Kidney (tissue), 14 donors: ENCODE data around the gene AURKA. TPM values are rescaled to one million over a fixed set of nuclear protein-coding genes. Genes with fewer than 3 reads are reported as not detected.
A peak's percentile ranks its signal among the peaks of the same experiment; 100 is the strongest.

Source experiments
- DNase-seq, 5 donors: peaks; one replicate each; pipeline ENCODE4 v3.0.0-alpha.2; 2013 to 2020
- FAIRE-seq: peaks from 2 replicates; lab custom pipeline; 2012; peaks lifted over from hg19 to GRCh38; lab: Jason Lieb, UNC
- H3K27ac ChIP-seq, 2 donors: one replicate each; pipeline ENCODE4 v1.7.0; 2013; ENCODE audit warnings: low read depth in 2 of 2, low read length in 2 of 2, inconsistent platforms in 1 of 2
- H3K27me3 ChIP-seq: one replicate; pipeline ENCODE4 v1.7.1; 2013; ENCODE audit warnings: low read length, inconsistent platforms; ENCODE audit not compliant: control insufficient read depth, insufficient read depth
- H3K36me3 ChIP-seq, 3 donors: one replicate each; pipeline versions ENCODE4 v1.7.0 to v1.7.1; 2013; ENCODE audit warnings: low read length in 3 of 3, control low read depth in 1 of 3, inconsistent platforms in 1 of 3; ENCODE audit not compliant: insufficient read depth in 3 of 3, control insufficient read depth in 2 of 3
- H3K4me1 ChIP-seq, 3 donors: one replicate each; pipeline versions ENCODE4 v1.7.0 to v1.7.1; 2013; ENCODE audit warnings: low read length in 3 of 3, inconsistent platforms in 1 of 3, low read depth in 1 of 3; ENCODE audit not compliant: control insufficient read depth in 2 of 3, insufficient read depth in 2 of 3
- H3K4me3 ChIP-seq, 3 donors: one replicate each; pipeline versions ENCODE4 v1.7.0 to v1.8.1; 2013; ENCODE audit warnings: low read length in 3 of 3, control low read depth in 1 of 3, inconsistent platforms in 1 of 3
- H3K9ac ChIP-seq, 3 donors: one replicate each; pipeline versions ENCODE4 v1.7.0 to v1.7.1; 2013; ENCODE audit warnings: low read length in 3 of 3, control low read depth in 1 of 3, inconsistent platforms in 1 of 3
- H3K9me3 ChIP-seq, 3 donors: one replicate each; pipeline versions ENCODE4 v1.7.0 to v1.7.1; 2013; ENCODE audit warnings: low read length in 3 of 3, control low read depth in 1 of 3, inconsistent platforms in 1 of 3; ENCODE audit not compliant: control insufficient read depth in 2 of 3, insufficient read depth in 1 of 3
- intact Hi-C: fragments of 100-400 bp; cut with DNase I; formaldehyde crosslinking; loops from one replicate; pipeline ENCODE4 v1.11.1; 2022
- polyA plus RNA-seq: library from polyadenylated mRNA; stranded (reverse); fragments of 350-450 nt; fragmentation: Illumina TruSeq; extraction: RNeasy Lipid Tissue Mini Kit (QIAGEN cat#74804); gene quantifications from one replicate; pipeline ENCODE4 v1.2.3, GENCODE V29; 2014; ENCODE audit warnings: low read depth, low replicate concordance; ENCODE audit not compliant: insufficient read depth
- total RNA-seq: library from RNA; stranded (reverse); fragmentation: NEBNext Ultra II Directional; extraction: Animal tissue kit (Norgen Biotek cat#: 25700); gene quantifications from one replicate; pipeline ENCODE4 v1.2.1, GENCODE V29; 2021
- TF ChIP-seq, protein P1 (sequence below): IDR thresholded peaks from 3 replicates; pipeline ENCODE4 v1.5.1; 2012; ENCODE audit warnings: mild to moderate bottlenecking, moderate library complexity, borderline replicate concordance; ENCODE audit not compliant: insufficient read depth; ENCODE audit errors: extremely low read depth
- donor health status: control.
- donor health status: control.
- donor health status: control.
- donor health status: control.
- donor health status: control.
- donor health status: DM: yes; HTN: yes; CAD: no.
- donor health status: Normal renal cell carcinoma (clear cell type).

The AURKA gene
- total and polyA plus RNA-seq, 2 donors from 2014 or later = 2.7 to 3.3 TPM

DNA sequence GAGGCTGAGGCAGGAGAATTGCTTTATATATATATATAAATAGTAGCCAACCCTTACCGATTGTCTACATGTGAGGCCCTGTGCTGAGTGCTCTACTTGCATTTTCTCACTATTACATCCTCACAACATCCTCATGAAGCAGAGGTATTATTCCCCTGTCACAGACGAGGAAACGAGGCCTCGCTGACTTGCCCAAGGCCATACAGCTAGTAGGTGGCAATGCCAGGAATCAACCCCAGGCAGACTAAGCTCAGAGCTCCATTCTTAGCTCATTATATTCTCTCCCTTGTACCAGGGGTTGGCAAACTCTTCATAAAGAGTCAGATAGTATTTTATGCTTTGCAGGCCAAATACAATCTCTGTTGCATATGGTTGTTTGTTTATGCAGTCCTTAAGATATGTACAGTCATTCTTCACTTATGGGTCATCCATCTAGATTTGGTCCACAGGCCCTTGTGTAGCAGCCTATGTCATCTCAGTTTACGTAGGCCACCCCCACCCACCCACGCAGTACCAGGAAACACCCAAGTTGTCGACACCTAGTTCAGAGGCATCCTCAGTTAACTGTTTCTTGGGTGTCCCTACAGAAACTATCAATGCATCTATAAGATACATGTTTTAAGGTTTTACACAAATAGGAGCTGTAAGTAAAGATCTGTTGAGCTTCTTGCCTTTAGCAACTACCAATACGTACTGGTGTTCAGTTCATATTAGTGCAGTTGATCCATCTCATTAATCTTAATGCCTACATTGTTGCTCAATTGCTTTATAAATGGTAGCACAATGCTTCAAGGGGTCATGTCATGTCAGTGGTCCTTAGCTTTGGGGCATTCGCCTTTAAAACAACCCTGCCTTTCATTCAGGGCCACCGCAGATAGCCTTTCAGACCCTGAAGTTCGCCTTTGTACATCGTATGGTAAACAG, 23.1 kb upstream of the AURKA start:
- no peak overlapping the region for H3K9ac ChIP-seq
- H3K4me1 ChIP-seq = peaks cover 0 to 3% (median 0%) of the 10 kb centered on the region in 3 donors
- H3K36me3 ChIP-seq = no peaks in the 10 kb centered on the region
- DNase-seq (no peak), FAIRE-seq (no peak)
- H3K9me3 ChIP-seq = no peaks in the 10 kb centered on the region
- intact Hi-C loops = no loop called here
- TF ChIP-seq, protein P1, sequence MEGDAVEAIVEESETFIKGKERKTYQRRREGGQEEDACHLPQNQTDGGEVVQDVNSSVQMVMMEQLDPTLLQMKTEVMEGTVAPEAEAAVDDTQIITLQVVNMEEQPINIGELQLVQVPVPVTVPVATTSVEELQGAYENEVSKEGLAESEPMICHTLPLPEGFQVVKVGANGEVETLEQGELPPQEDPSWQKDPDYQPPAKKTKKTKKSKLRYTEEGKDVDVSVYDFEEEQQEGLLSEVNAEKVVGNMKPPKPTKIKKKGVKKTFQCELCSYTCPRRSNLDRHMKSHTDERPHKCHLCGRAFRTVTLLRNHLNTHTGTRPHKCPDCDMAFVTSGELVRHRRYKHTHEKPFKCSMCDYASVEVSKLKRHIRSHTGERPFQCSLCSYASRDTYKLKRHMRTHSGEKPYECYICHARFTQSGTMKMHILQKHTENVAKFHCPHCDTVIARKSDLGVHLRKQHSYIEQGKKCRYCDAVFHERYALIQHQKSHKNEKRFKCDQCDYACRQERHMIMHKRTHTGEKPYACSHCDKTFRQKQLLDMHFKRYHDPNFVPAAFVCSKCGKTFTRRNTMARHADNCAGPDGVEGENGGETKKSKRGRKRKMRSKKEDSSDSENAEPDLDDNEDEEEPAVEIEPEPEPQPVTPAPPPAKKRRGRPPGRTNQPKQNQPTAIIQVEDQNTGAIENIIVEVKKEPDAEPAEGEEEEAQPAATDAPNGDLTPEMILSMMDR = no peak
- H3K4me3 ChIP-seq = no peak overlapping the region
- no peaks in the 10 kb centered on the region for H3K27me3 ChIP-seq
- no peak overlapping the region for H3K27ac ChIP-seq

DNA sequence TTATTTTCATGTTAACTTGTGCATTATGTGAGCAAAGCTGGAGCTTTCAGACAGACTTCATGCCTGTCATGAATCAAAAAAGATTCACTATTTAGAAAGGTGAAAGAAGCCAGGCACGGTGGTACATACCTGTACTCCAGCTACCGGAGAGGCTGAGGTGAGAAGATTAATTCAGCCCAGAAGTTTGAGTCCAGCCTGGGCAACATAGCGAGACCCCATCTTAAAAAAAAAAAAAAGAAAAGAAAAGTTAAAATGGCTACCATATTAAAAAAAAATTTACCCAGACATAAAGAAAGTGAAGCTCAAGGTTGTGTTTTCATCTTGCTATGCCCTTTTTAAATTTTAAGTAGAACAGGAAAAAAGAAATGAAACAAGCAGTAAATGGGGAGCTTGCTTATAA, 20.9 kb upstream of the AURKA start:
- Histone ChIP-seq H3K4me3 (peak overlapping the region in 1 of 3 donors; percentile 32), H3K27me3 (no peaks in the 10 kb centered on the region), H3K9me3 (no peaks in the 10 kb centered on the region), H3K9ac (no peak overlapping the region), H3K4me1 (peaks cover 0 to 3% (median 0%) of the 10 kb centered on the region in 3 donors), H3K36me3 (no peaks in the 10 kb centered on the region), H3K27ac (no peak overlapping the region)
- TF ChIP-seq, protein P1 = no peak
- FAIRE-seq = no peak
- intact Hi-C loops = no loop called here
- DNase-seq = no peak

DNA sequence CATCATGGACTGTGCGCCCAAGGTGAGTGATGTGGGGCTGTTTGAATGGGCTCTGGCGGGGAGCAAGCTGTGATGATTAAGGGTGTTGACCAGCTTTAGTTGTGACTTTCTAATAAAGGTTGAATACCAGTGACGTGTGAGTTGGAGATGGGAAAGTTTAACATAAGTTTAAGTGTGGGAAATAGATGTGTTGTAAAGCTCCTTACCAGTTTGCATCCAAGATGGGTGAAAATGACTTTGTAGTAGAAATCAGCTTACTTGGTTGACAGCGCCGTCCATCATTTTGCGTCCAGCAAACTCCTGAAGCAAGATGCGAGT, 20.4 kb upstream of the AURKA start:
- no peak for FAIRE-seq
- DNase-seq = no peak
- intact Hi-C loops = no loop called here
- peaks cover 2 to 5% (median 2%) of the 10 kb centered on the region in 3 donors for H3K36me3 ChIP-seq
- peak overlapping the region; percentile 55 to 68 for H3K27ac ChIP-seq
- TF ChIP-seq, protein P1 = no peak
- H3K4me3 ChIP-seq = peak overlapping the region; percentile 32 to 40 (median 35)
- H3K27me3 ChIP-seq = no peaks in the 10 kb centered on the region
- peaks cover 0 to 3% (median 0%) of the 10 kb centered on the region in 3 donors for H3K4me1 ChIP-seq
- no peaks in the 10 kb centered on the region for H3K9me3 ChIP-seq
- H3K9ac ChIP-seq = peak overlapping the region in 1 of 3 donors; percentile 12
